GM23338 (cell line): ENCODE data around the gene TAF10.

Source experiments
- CTCF ChIP-seq, 2 experiments: fragments of 200-600 bp in 1 of 2; sonication (generic) in 1 of 2; conservative IDR thresholded peaks; 2 replicates each; pipeline versions ENCODE4 v1.5.1 to v1.6.1; 2016 to 2017; ENCODE audit warnings: antibody characterized with exemption in 2 of 2, low read depth in 2 of 2, mild to moderate bottlenecking in 2 of 2, moderate library complexity in 1 of 2
- ETS1 ChIP-seq: IDR thresholded peaks from 2 replicates; pipeline ENCODE4 v1.6.1; 2016; ENCODE audit warnings: antibody characterized with exemption
- EZH2 ChIP-seq: fragments of 200-600 bp; sonication (generic); IDR thresholded peaks from one replicate; pipeline ENCODE4 v1.8.0; 2017; ENCODE audit warnings: antibody characterized with exemption, mild to moderate bottlenecking, low read depth; ENCODE audit not compliant: unreplicated experiment
- EZH2phosphoT487 ChIP-seq: fragments of 200-600 bp; sonication (generic); IDR thresholded peaks from one replicate; pipeline ENCODE4 v1.8.1; 2018; ENCODE audit warnings: antibody characterized with exemption; ENCODE audit not compliant: unreplicated experiment
- JUNB ChIP-seq: IDR thresholded peaks from one replicate; pipeline ENCODE4 v1.6.1; 2016; ENCODE audit warnings: antibody characterized with exemption; ENCODE audit not compliant: unreplicated experiment
- REST ChIP-seq: IDR thresholded peaks from one replicate; pipeline ENCODE4 v1.6.1; 2018; ENCODE audit warnings: antibody characterized with exemption; ENCODE audit not compliant: unreplicated experiment

GRCh38 chr11:6603287-6604080 lies 8.5 kb downstream of the TAF10 start, which contains the start of the genes ILK and RRP8:
- TF ChIP-seq EZH2phosphoT487 (no peak), CTCF (conservative IDR thresholded peaks at IDR 0.05; ENCODE audit: low read depth in 2 of 2) (no peak), JUNB (no peak), ETS1 (peak; percentile 62; the same call in 1 of the 2 replicates), EZH2 (no peak), REST (no peak)
